ENCODE results near the gene TFRC.
"Not testable (repeated sequence)": the region's sequence is repeated elsewhere in the genome, so short reads cannot be mapped to it uniquely, and the experiment has no call there.

Gene TFRC

DNA sequence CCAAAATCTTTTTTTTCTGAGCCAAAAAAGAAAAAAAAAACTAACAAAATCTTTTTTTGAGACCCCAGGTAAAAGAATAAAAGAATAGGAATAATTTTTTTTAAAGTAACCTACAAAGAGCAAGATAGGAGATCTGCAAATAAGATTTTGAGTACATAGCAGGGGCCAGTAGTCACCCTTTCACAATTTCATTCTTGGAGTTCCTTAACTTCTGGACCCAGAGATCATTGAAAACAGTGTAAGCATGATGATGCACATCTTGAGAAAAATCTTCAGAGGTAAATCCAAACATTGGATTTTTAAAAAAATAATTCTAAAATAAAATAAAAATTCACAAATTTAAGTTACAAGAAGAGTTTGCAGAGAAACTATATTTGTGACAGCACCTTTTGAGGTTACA, 18.8 kb downstream of the TFRC start:
- no peak for DNase-seq (ENCODE audit: low spot score)

GRCh38 chr3:196060834-196061233, 21.1 kb downstream of the TFRC start:
- no peak overlapping the region for H3K4me3 ChIP-seq
- no peak overlapping the region for H3K27ac ChIP-seq
- TF ChIP-seq CTCF (IDR thresholded peaks at IDR 0.05), result no peak
- no peak for DNase-seq (ENCODE audit: low spot score)

More for the DNA sequence above, 18.8 kb downstream of the TFRC start:
- no peak for TF ChIP-seq CTCF (IDR thresholded peaks at IDR 0.05)
- Histone ChIP-seq H3K4me3 (no peak overlapping the region), H3K27ac (no peak overlapping the region)

GRCh38 chr3:196057760-196058331, 24.0 kb downstream of the TFRC start:
- TF ChIP-seq CTCF (IDR thresholded peaks at IDR 0.05), result no peak
- DNase-seq (ENCODE audit: low spot score), result no peak
- Histone ChIP-seq H3K4me3 (no peak overlapping the region), H3K27ac (no peak overlapping the region)

DNA sequence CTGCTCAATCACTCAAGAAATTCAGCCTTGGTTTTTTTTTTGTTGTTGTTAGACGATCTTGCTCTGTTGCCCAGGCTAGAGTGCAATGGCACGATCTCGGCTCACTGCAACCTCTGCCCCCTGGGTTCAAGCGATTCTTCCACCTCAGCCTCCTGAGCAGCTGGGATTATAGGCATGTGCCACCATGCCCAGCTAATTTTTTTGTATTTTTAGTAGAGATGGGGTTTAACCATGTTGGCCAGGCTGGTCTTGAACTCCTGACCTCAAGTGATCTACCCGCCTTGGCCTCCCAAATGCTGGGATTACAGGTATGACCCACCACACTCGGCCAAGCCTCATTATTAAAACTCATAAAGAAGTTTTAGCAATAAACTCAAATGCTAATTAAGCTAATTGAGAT, 25.5 kb downstream of the TFRC start:
- not testable (repeated sequence) for H3K4me3 ChIP-seq; DNase-seq (ENCODE audit: low spot score); H3K27ac ChIP-seq

DNA sequence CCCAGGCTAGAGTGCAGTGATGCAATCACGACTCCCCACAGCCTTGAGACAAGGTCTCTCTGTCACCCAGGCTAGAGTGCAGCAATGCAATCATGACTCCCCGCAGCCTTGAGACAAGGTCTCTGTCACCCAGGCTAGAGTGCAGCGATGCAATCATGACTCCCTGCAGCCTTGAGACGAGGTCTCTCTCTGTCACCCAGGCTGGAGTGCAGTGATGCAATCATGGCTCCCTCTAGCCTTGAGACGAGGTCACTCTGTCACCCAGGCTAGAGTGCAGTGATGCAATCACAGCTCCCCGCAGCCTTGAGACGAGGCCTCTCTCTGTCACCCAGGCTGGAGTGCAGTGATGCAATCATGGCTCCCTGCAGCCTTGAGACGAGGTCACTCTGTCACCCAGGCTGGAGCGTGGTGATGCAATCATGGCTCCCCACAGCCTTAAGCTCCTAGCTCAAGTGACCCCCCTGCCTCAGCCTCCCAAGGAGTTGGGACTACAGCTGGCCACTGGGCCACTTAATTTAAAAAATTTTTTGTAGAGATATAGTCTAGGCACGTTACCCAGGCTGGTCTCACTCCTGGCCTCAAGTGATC, 26.1 kb downstream of the TFRC start:
- Histone ChIP-seq H3K4me3 (no peak overlapping the region), H3K27ac (no peak overlapping the region)
- TF ChIP-seq CTCF (IDR thresholded peaks at IDR 0.05), result no peak
- no peak for DNase-seq (ENCODE audit: low spot score)

DNA sequence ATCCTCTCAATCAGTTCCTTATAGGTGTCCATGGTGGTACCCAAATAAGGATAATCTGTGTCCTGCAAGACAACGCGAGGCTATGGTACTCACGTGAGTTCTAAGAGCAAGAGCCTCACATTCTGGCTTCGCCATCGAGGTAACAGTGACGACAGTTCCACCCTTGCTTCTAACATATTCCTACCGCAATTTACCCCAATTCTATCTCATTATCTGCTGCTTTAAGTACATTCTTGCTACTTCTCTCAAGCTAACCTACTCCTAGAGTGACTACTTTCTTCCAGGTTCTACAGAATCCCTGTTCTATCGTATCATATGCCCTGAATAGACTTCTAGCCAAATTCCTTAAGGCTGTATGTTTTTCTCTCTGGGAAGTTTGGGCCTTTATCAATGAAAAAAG, 26.6 kb downstream of the TFRC start:
- no peak for TF ChIP-seq CTCF (IDR thresholded peaks at IDR 0.05)
- H3K27ac ChIP-seq, result no peak overlapping the region
- DNase-seq (ENCODE audit: low spot score), result no peak
- no peak overlapping the region for H3K4me3 ChIP-seq

DNA sequence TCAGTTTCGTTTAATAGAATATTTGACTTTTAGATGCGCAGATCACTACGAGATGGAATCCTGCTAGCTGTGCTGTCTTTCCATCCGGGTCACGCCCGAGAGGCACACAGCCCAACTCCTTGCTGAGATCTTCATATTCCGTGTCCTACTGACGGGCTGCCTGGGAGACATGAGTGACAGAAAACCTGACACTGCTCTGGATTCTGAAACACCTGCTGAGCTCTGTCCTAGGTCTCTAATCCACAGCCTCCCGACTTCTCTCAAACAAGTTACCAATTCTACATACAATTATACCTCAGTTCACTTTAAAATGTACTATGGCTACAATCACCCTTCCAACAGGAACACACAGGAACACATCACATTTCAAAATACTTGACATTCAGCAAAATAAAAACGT, 27.2 kb downstream of the TFRC start:
- Histone ChIP-seq H3K4me3 (no peak overlapping the region), H3K27ac (no peak overlapping the region)

More for the DNA sequence above, 27.2 kb downstream of the TFRC start:
- no peak for DNase-seq (ENCODE audit: low spot score)
- TF ChIP-seq CTCF (IDR thresholded peaks at IDR 0.05), result no peak

All from coronary artery (tissue), 2 donors.